ENCODE measurements around the gene ERI3.
A peak's percentile ranks its signal among the peaks of the same experiment; 100 is the strongest.

The ERI3 gene, protein sequence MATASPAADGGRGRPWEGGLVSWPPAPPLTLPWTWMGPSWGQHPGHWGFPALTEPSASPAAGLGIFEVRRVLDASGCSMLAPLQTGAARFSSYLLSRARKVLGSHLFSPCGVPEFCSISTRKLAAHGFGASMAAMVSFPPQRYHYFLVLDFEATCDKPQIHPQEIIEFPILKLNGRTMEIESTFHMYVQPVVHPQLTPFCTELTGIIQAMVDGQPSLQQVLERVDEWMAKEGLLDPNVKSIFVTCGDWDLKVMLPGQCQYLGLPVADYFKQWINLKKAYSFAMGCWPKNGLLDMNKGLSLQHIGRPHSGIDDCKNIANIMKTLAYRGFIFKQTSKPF

GRCh38 chr1:44354840-44355581 lies at the start of gene ERI3:
Gene ERI3 (minus strand): TSS chr1:44355257. CDS start chr1:44355026, 231 bp downstream.
- peak; percentile 97 for DNase-seq

DNA sequence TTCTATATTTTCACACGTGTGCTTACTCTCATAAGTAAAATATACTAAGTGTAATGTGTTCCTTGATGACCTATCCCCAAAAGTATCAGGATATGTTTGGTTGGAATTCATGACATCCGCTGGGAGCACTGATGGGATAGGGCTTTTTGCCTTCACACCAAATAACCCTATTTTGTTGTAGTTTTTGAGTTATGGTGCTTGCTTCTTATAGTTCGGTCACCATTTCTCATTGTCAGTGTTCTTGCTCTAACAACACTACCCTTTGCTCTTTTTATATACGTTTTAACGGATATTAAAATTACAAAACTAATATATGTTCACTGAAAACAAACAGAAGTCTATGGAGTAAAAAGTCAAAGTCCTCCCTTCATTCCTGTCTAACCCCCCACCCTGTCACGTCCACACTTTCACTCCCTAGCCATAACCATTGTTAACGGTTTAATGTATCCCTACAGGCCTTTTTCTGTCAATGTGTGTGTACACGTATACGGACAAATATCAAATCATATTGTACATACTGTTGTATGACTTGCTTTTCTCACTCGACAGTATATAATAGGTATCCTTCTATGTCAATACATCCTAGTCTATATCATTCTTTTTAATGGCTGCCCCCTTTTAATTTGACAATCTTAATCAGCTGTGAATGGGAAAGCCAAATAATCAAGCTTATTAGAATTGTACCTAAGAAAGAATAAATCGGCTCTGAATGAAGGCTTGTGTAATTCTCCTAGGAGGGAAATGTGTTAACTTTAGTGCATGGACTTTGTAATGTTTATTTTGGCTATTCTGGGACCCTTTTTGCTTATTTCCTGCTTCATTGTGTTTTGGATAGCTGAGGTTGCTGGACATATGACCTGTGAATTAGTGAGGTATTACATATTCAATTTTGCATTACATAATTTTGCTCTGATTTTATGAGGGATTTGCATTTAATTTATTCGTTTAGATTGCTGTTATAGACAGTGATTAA lies 46.5 kb upstream of the ERI3 start:
- DNase-seq = no peak

GRCh38 chr1:44390277-44390676 lies 35.2 kb upstream of the ERI3 start:
- no peak for DNase-seq

DNA sequence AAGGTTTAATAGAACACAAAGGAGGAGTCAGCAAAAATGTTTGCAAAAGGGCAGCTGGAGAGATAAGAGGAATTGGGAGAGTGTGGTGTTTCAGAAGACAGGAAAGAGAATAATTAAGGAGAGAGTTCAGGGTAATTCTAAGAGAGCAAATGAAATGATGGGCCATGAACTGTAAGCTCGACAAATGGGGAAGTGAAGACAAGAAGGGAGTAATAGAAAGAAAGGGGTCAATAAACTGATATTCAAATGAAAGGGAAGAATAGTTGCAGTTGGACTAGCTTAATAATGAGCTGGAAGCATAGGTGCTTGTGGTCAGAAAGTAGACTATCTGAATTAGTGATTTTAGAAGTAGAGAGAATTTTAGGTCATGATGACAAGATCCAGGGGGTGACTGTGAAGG lies 34.4 kb upstream of the ERI3 start:
- DNase-seq = no peak

DNA sequence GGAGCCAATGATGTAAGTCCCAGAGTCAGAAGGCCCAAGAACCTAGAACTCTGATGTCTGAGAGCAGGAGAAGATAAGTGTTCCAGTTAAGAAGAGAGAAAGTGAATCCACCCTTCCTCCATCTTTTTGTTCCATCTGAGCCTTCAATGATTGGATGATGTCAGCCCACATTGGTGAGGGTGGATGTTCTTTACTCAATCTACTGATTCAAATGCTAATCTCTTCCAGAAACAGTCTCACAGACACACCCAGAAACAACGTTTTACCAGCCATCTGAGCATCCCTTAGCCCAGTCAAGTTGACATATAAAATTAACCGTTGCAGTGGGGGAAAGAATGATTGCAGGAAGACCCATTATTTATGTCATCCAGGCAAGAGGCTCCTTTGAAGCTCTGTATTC lies 33.5 kb upstream of the ERI3 start:
- no peak for DNase-seq

DNA sequence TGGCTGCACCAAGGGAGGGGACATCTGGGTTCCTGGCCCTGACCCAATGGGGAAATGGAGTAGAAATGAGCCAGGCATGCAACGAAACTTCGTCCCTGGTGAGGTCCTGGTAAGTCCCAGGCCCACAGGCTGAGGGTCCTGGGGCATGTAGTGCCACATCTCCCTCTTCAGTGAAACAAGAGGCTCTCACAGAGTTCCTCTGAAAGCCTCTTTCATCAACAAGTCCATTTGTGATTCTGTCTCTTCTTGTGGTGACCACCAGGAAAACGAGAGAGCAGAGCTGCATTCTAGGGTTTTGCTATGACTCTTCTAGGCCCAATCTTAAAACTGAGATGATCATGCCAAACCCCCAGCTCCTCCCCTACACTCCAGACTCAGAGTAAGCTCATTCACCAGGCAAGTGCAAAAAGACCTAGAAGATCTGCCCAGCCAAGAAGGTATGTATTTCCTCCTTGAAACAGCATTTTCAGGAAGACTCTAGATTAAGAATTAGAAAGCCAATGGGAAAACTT lies 25.7 kb upstream of the ERI3 start:
- DNase-seq = no peak

- peak; percentile 44 for DNase-seq
These were observed 23.1 kb upstream of the ERI3 start for GRCh38 chr1:44377925-44378784.

GRCh38 chr1:44375547-44375946 lies 20.5 kb upstream of the ERI3 start:
- no peak for DNase-seq

- DNase-seq = no peak
These were observed 16.1 kb upstream of the ERI3 start for GRCh38 chr1:44371206-44371605.

DNA sequence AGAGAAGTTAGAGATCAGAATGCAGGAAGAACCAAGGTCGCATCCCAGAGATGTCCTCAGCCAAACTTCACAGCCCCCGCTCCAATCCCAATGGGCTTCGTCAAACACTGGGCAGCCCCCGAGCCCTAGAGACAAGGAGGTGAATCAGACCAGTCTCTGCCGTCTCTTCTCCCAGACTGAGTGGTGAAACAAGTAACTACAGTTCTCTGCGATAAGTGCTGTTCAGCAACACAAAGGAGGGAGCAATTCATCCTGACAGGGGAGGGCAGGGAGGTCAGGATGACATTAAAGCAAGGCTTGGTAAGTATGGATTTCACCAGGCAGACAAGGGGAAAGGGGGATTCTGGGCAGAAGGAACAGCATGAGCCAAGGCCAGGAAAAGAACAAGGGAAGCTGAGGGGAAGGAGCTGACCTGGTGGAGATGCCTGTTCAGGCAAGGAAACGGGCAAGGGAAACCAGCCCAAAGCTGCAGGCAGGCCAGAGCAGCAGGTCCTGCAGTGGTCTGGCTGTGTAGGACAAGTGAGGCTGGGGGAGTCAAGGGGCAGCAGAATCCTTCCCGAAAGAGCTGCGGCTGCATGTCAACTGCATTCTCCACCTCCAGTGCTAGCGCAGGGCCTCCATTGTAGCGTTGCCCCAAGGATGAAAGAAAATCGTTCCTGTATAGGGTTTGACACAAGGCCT lies 13.6 kb upstream of the ERI3 start:
- no peak for DNase-seq

DNA sequence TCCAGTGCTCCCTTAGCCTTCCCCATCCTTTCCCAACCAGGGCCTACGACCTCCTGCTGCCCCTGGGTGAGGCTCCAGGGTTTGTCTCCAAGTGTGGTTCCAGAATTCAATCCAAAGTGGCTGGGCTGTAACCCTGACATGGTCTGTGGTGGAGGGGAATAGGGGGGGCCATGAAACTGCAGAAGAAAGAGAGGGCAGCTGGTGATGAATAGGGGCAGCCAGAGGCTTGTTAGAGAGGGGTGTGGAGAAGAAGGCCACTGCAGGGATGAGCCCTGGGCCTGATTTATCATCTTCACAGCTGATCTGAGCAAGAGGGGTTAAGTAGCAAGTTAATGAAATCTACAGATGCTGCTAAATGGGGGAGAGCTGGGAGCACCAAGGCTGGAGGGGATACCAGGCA lies 12.9 kb upstream of the ERI3 start:
- no peak for DNase-seq

GRCh38 chr1:44366371-44366975 lies 11.4 kb upstream of the ERI3 start:
- DNase-seq = no peak

- no peak for DNase-seq
These were observed 6.4 kb upstream of the ERI3 start for GRCh38 chr1:44361478-44361877.

DNA sequence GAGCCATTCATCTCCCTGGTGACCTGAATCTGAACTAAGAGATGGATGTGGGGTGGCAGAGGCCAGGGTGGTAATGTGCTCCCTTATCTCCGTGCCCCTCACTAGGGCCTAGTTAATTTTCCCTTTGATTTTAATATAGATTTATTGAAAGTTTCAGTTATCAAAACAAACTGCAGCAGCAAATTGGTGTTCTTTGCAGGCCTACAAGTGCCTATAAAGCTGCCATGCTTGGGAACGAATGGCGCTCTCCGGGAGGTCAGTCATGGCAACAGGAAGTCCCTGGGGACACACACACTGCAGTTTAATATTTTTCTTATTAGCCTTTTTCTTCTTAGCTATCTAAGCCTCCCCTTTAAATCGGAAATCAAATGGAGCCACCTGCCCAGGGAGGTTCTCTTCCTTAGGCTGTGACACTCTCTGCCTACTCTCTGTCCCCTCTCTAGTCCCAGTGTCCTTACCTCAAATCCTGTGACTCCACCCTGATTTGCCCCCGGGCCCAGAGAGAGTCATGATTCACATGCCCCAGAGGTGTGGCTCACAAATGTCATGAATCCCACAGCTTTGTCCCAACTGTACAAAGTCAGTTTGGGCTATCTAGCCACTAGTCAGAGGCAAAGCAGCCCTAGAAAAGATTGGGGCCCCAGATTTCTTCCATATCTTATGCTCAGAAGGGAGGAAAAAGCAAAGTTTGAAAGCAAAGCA lies 4.3 kb upstream of the ERI3 start:
- DNase-seq = no peak

DNA sequence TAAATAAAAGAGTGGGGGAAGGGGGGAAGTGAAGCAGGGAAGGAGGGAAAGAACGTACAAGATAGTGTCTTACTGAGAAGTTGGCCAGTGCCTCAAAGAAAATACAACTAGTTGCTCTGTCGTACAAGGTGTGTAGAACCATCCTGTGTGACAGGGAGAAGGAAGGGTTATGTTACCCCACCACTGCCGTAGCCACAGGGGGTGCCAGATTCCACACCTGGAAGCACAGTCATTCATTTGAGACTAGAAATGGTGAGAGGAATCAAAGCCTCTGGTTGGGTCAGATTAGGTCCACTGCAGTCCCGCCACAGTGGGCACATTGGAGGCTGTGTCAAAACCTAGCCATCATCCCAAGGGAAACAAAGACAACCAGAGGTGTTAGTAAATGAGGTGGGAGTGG lies 2.7 kb upstream of the ERI3 start:
- no peak for DNase-seq

DNA sequence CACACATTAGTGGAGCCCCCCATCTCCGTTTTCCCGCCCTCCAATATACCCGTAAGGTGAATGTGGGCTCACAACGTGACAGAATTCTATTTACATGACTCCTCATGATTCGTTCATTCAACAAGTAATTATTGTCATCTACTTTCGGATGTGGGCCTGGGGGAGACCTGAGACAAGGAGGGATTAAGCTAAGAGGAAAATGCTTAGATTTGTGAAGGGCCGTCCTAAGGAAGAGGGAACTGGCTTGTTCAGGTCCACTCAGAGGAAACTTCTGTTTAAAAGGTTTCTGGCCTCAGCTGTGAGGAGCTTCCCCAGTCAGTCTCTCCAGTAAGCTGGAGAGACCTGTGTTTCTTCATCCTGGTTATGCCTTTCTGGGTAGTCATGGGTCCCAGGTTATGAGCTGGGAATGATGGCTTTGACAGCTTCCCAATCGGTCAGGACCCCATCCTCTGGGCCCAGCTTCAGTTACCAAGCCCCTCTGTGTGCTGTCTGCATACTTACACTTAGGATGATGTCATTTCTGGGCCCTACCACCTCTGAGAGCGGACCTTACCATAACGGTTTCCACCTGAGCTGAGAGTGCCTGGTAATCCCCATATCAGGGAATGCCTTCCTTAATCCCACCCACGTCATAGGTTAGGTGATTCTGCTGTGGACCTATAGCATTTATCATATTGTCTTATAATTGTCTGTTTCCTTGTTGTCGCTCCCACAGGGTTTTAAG lies 687 bp upstream of the ERI3 start:
- no peak for DNase-seq

DNA sequence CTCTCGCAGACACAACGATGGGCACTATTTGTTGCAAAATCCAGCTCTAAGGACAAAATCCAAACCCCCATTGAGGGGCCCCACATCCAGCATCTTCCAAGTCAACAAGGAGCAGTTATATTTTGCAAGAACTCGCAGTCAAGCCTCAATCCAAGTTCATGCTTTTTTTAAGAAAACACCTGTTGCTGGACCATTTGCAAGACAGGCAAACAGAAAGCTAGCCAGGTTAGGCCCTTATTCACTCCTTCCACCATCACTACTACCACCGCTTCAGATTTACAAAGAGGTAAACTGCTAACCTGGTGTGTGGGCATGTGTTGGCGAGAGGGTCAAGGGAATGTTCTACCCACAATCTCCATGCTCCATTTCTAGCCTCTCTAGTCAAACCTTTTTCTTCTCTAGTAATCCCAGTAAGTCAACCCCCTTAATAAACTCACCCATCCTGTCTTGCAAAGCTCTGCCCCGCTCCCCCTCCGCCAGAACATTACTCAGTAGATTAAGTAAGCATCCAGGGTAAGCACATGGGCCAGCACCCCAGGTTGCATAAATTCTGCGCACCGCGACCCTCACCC lies 703 bp downstream of the ERI3 start:
- DNase-seq = no peak

DNA sequence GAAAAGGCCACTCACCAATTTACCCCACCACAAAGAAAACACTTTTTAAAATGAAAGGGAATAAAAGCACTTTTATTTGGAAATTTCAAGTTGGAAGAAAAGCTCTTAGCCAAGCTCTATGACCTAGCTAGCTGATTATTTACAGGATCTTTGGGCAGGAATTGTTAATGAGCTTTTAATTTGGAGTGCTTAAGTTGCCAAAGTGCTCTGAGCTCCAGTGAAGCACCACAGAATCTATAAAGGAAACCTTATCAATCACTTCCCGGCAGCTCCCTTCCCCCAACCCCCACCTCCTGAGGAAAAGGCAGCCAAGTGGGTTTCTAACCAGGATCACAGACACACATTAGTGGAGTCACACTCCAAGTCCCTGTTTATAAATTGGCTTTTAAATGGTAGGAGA lies 1.5 kb downstream of the ERI3 start:
- no peak for DNase-seq

- DNase-seq = no peak
These were observed 3.8 kb downstream of the ERI3 start for GRCh38 chr1:44351289-44351688.
